ENCODE data around the gene CEP85. TPM values are rescaled to one million over a fixed set of nuclear protein-coding genes. Genes with fewer than 3 reads are reported as not detected.

The CEP85 gene
- total and polyA plus RNA-seq, 4 donors = 2.6 to 14.6 (median 5.3) TPM

GRCh38 chr1:26259578-26259977 is 25.6 kb downstream of the CEP85 start:
- Histone ChIP-seq H3K27me3 (ENCODE audit: control insufficient read depth in 4 of 4, insufficient read depth in 4 of 4, low read length in 3 of 4) (no peaks in the 10 kb centered on the region), H3K4me1 (ENCODE audit: control insufficient read depth in 4 of 4, insufficient read depth in 4 of 4, low read length in 3 of 4) (no peaks in the 10 kb centered on the region), H3K4me3 (ENCODE audit: low read depth in 1 of 3, low read length in 3 of 3) (no peak overlapping the region), H3K9ac (ENCODE audit: low read depth in 1 of 2, low read length in 2 of 2) (no peak overlapping the region), H3K36me3 (ENCODE audit: control insufficient read depth in 4 of 4, insufficient read depth in 3 of 4, low read depth in 1 of 4, low read length in 3 of 4) (peaks cover 11 to 45% (median 24%) of the 10 kb centered on the region in 4 donors), H3K9me3 (ENCODE audit: control insufficient read depth in 4 of 4, low read length in 3 of 4) (no peaks in the 10 kb centered on the region), H3K27ac (ENCODE audit: low read depth in 1 of 2, low read length in 2 of 2) (no peak overlapping the region)
- no peak for TF ChIP-seq REST (IDR thresholded peaks at IDR 0.05)
- no peak for TF ChIP-seq FOXA1 (IDR thresholded peaks at IDR 0.05)
- TF ChIP-seq HNF4G (IDR thresholded peaks at IDR 0.05) = no peak
- no peak for TF ChIP-seq YY1 (IDR thresholded peaks at IDR 0.05)
- TF ChIP-seq CTCF (IDR thresholded peaks at IDR 0.05; ENCODE audit: low read depth, low read length, missing input control) = no peak
- no peak for TF ChIP-seq RXRA (IDR thresholded peaks at IDR 0.05)
- TF ChIP-seq MAX (IDR thresholded peaks at IDR 0.05) = no peak
- TF ChIP-seq RAD21 (IDR thresholded peaks at IDR 0.05) = no peak
- TF ChIP-seq ATF3 (IDR thresholded peaks at IDR 0.05) = no peak
- no peak for TF ChIP-seq ZBTB33 (IDR thresholded peaks at IDR 0.05)
- DNase-seq (ENCODE audit: low spot score) = no peak
- WGBS = 89% methylated on average over 5 of the region's 5 CpGs

GRCh38 chr1:26263212-26263611 is 29.2 kb downstream of the CEP85 start:
- Histone ChIP-seq H3K36me3 (ENCODE audit: control insufficient read depth in 4 of 4, insufficient read depth in 3 of 4, low read depth in 1 of 4, low read length in 3 of 4) (peaks cover 5 to 26% (median 12%) of the 10 kb centered on the region in 4 donors), H3K4me1 (ENCODE audit: control insufficient read depth in 4 of 4, insufficient read depth in 4 of 4, low read length in 3 of 4) (no peaks in the 10 kb centered on the region)
- 96% methylated on average over 5 of the region's 5 CpGs for WGBS
- TF ChIP-seq YY1 (IDR thresholded peaks at IDR 0.05) = no peak
- TF ChIP-seq RXRA (IDR thresholded peaks at IDR 0.05) = no peak
- no peak for TF ChIP-seq TAF1 (conservative IDR thresholded peaks at IDR 0.05)
- no peak for TF ChIP-seq CTCF (IDR thresholded peaks at IDR 0.05; ENCODE audit: low read depth, low read length, missing input control)
- TF ChIP-seq EGR1 (IDR thresholded peaks at IDR 0.05; ENCODE audit: low read depth in 2 of 2) = no peak
- no peak for TF ChIP-seq ATF3 (IDR thresholded peaks at IDR 0.05)
- TF ChIP-seq JUND (IDR thresholded peaks at IDR 0.05) = no peak
- TF ChIP-seq REST (IDR thresholded peaks at IDR 0.05) = no peak
- no peak for TF ChIP-seq HNF4G (IDR thresholded peaks at IDR 0.05)
- TF ChIP-seq RAD21 (IDR thresholded peaks at IDR 0.05) = no peak
- TF ChIP-seq NR2F2 (IDR thresholded peaks at IDR 0.05) = no peak
- TF ChIP-seq SP1 (IDR thresholded peaks at IDR 0.05) = no peak
- TF ChIP-seq GABPA (IDR thresholded peaks at IDR 0.05 in 1 of 2, conservative IDR thresholded peaks at IDR 0.05 in 1 of 2) = no peak
- TF ChIP-seq FOXA2 (IDR thresholded peaks at IDR 0.05) = no peak

More at GRCh38 chr1:26263212-26263611, 29.2 kb downstream of the CEP85 start:
- H3K27ac ChIP-seq (ENCODE audit: low read depth in 1 of 2, low read length in 2 of 2) = no peak overlapping the region
- DNase-seq (ENCODE audit: low spot score) = no peak
- H3K9me3 ChIP-seq (ENCODE audit: control insufficient read depth in 4 of 4, low read length in 3 of 4) = no peaks in the 10 kb centered on the region
- H3K27me3 ChIP-seq (ENCODE audit: control insufficient read depth in 4 of 4, insufficient read depth in 4 of 4, low read length in 3 of 4) = no peaks in the 10 kb centered on the region
- H3K4me3 ChIP-seq (ENCODE audit: low read depth in 1 of 3, low read length in 3 of 3) = no peak overlapping the region
- no peak overlapping the region for H3K9ac ChIP-seq (ENCODE audit: low read depth in 1 of 2, low read length in 2 of 2)
